H9 (cell line): ENCODE results near the gene TSGA10. TPM values are rescaled to one million over a fixed set of nuclear protein-coding genes. Genes with fewer than 3 reads are reported as not detected.

ENCODE experiments used
- DNase-seq: peaks from one replicate; pipeline ENCODE4 v3.0.0-alpha.2; 2017
- H2AFZ ChIP-seq: one replicate; pipeline ENCODE4 v1.6.1; 2013; ENCODE audit warnings: mild to moderate bottlenecking, low read length, control low read depth, moderate library complexity
- H2AK5ac ChIP-seq: 2 replicates; pipeline ENCODE4 v1.6.1; 2013; ENCODE audit warnings: low read length, control low read depth, mixed read lengths; ENCODE audit not compliant: insufficient read length
- H2BK120ac ChIP-seq: one replicate; pipeline ENCODE4 v1.6.1; 2013; ENCODE audit warnings: low read depth, mild to moderate bottlenecking, low read length, control low read depth, inconsistent platforms; ENCODE audit not compliant: poor library complexity, severe bottlenecking
- H2BK12ac ChIP-seq: 2 replicates; pipeline ENCODE4 v1.6.1; 2013; ENCODE audit warnings: low read length, control low read depth, mixed read lengths, low read depth; ENCODE audit not compliant: insufficient read length
- H2BK15ac ChIP-seq: 2 replicates; pipeline ENCODE4 v1.6.1; 2013; ENCODE audit warnings: low read depth, low read length, control low read depth
- H2BK20ac ChIP-seq: one replicate; pipeline ENCODE4 v1.6.1; 2013; ENCODE audit warnings: low read depth, mild to moderate bottlenecking, low read length, control low read depth, inconsistent platforms; ENCODE audit not compliant: poor library complexity, severe bottlenecking
- H2BK5ac ChIP-seq: 2 replicates; pipeline ENCODE4 v1.6.1; 2013; ENCODE audit warnings: low read length, control low read depth, mixed read lengths; ENCODE audit not compliant: insufficient read length
- H3K14ac ChIP-seq: 2 replicates; pipeline ENCODE4 v1.6.1; 2013; ENCODE audit warnings: low read length, control low read depth; ENCODE audit not compliant: insufficient read depth
- H3K18ac ChIP-seq: 2 replicates; pipeline ENCODE4 v1.6.1; 2013; ENCODE audit warnings: low read depth, mild to moderate bottlenecking, mixed read lengths, low read length, control low read depth; ENCODE audit not compliant: insufficient read length
- H3K23ac ChIP-seq: 2 replicates; pipeline ENCODE4 v1.6.1; 2013; ENCODE audit warnings: low read length, control low read depth, mixed read lengths, low read depth; ENCODE audit not compliant: insufficient read length
- H3K23me2 ChIP-seq: 2 replicates; pipeline ENCODE4 v1.6.1; 2013; ENCODE audit warnings: low read depth, mild to moderate bottlenecking, mixed read lengths, low read length, control low read depth; ENCODE audit not compliant: insufficient read length, poor library complexity, severe bottlenecking
- H3K27ac ChIP-seq: 2 replicates; pipeline ENCODE4 v1.5.1; 2013; ENCODE audit warnings: low read length, control low read depth, mixed read lengths, low read depth; ENCODE audit not compliant: insufficient read length
- H3K27me3 ChIP-seq: 2 replicates; pipeline ENCODE4 v1.6.1; 2013; ENCODE audit warnings: low read length, control low read depth, inconsistent platforms; ENCODE audit not compliant: insufficient read depth
- H3K4ac ChIP-seq: 2 replicates; pipeline ENCODE4 v1.6.1; 2013; ENCODE audit warnings: low read depth, mild to moderate bottlenecking, control low read depth, inconsistent platforms, low read length, moderate library complexity
- H3K4me1 ChIP-seq: 2 replicates; pipeline ENCODE4 v1.6.1; 2013; ENCODE audit warnings: low read length, control low read depth, inconsistent platforms; ENCODE audit not compliant: insufficient read depth
- H3K4me2 ChIP-seq: 2 replicates; pipeline ENCODE4 v1.6.1; 2013; ENCODE audit warnings: low read length, control low read depth, mixed read lengths; ENCODE audit not compliant: insufficient read length, insufficient read depth
- H3K56ac ChIP-seq: 2 replicates; pipeline ENCODE4 v1.6.1; 2013; ENCODE audit warnings: low read depth, mild to moderate bottlenecking, mixed read lengths, low read length, control low read depth; ENCODE audit not compliant: insufficient read length
- H3K79me1 ChIP-seq: 2 replicates; pipeline ENCODE4 v1.6.1; 2013; ENCODE audit warnings: low read depth, mild to moderate bottlenecking, moderate library complexity, low read length, control low read depth, inconsistent platforms; ENCODE audit not compliant: insufficient read depth, poor library complexity, severe bottlenecking
- H3K79me2 ChIP-seq: 2 replicates; pipeline ENCODE4 v1.6.1; 2013; ENCODE audit warnings: low read length, control low read depth, inconsistent platforms; ENCODE audit not compliant: insufficient read depth
- H3K9ac ChIP-seq: 2 replicates; pipeline ENCODE4 v1.6.1; 2013; ENCODE audit warnings: low read length, control low read depth, mixed read lengths; ENCODE audit not compliant: insufficient read length; ENCODE audit errors: extremely low read depth
- H3K9me3 ChIP-seq: one replicate; pipeline ENCODE4 v1.6.1; 2013; ENCODE audit warnings: low read depth, low read length, inconsistent platforms; ENCODE audit not compliant: control insufficient read depth
- H3T11ph ChIP-seq: one replicate; pipeline ENCODE4 v1.6.1; 2013; ENCODE audit warnings: mild to moderate bottlenecking, low read length, control low read depth, inconsistent platforms
- H4K20me1 ChIP-seq: one replicate; pipeline ENCODE4 v1.6.1; 2013; ENCODE audit not compliant: control insufficient read depth, insufficient read length, insufficient read depth
- H4K5ac ChIP-seq: 2 replicates; pipeline ENCODE4 v1.6.1; 2013; ENCODE audit warnings: low read depth, mild to moderate bottlenecking, mixed read lengths, low read length, control low read depth; ENCODE audit not compliant: insufficient read length
- H4K8ac ChIP-seq: replicated peaks from 2 replicates; pipeline ENCODE4 v1.6.1; 2013; ENCODE audit warnings: low read length, control low read depth, mixed read lengths, low read depth; ENCODE audit not compliant: insufficient read length
- H4K91ac ChIP-seq: 2 replicates; pipeline ENCODE4 v1.6.1; 2013; ENCODE audit warnings: low read depth, mild to moderate bottlenecking, moderate library complexity, mixed read lengths, low read length, control low read depth; ENCODE audit not compliant: insufficient read length
- H3K27ac Mint-ChIP-seq, 3 experiments: 2 replicates in 2 of 3; 3 replicates in 1 of 3; pipeline ENCODE4 v1.8.0; 2020 to 2021; ENCODE audit warnings: mixed read lengths in 3 of 3, mild to moderate bottlenecking in 1 of 3, moderate library complexity in 1 of 3
- H3K27me3 Mint-ChIP-seq: 2 replicates; pipeline ENCODE4 v1.8.0; 2021; ENCODE audit warnings: low read depth, mild to moderate bottlenecking, moderate library complexity, mixed read lengths
- H3K36me3 Mint-ChIP-seq, 3 experiments: 2 replicates in 2 of 3; 3 replicates in 1 of 3; pipeline ENCODE4 v1.8.0; 2020 to 2021; ENCODE audit warnings: low read depth in 3 of 3, mixed read lengths in 3 of 3; ENCODE audit not compliant: insufficient read depth in 1 of 3
- H3K4me1 Mint-ChIP-seq, 2 experiments: 2 replicates each; pipeline ENCODE4 v1.8.0; 2020; ENCODE audit warnings: mixed read lengths in 2 of 2
- H3K4me3 Mint-ChIP-seq, 2 experiments: 2 replicates in 1 of 2; 3 replicates in 1 of 2; pipeline ENCODE4 v1.8.0; 2020 to 2021; ENCODE audit warnings: mild to moderate bottlenecking in 2 of 2, mixed read lengths in 2 of 2, moderate library complexity in 1 of 2
- H3K9me3 Mint-ChIP-seq, 2 experiments: 2 replicates in 1 of 2; 3 replicates in 1 of 2; pipeline ENCODE4 v1.8.0; 2020; ENCODE audit warnings: mild to moderate bottlenecking in 2 of 2, mixed read lengths in 2 of 2, moderate library complexity in 1 of 2
- WGBS: extraction: QIAGEN DNeasy Blood & Tissue Kit; methylation state at CpG from one replicate; pipeline ENCODE4 v1.1.7; 2013; ENCODE audit warnings: missing lambda C conversion rate, low lambda C conversion rate, mixed read lengths; ENCODE audit not compliant: insufficient read length; ENCODE audit errors: extremely low coverage; 5-methylcytosine and 5-hydroxymethylcytosine counted together
- total RNA-seq: library from RNA; stranded (reverse); gene quantifications from 2 replicates; pipeline ENCODE4 v1.2.1, GENCODE V29; 2021
- TF ChIP-seq, protein P1 (sequence below): fragments of 200-600 bp; sonication (generic); conservative IDR thresholded peaks from 3 replicates; pipeline ENCODE4 v1.8.0; 2021; ENCODE audit warnings: antibody characterized with exemption, mild to moderate bottlenecking

The TSGA10 gene
- total RNA-seq, 1 experiment from 2014 or later = 6.3 TPM

DNA sequence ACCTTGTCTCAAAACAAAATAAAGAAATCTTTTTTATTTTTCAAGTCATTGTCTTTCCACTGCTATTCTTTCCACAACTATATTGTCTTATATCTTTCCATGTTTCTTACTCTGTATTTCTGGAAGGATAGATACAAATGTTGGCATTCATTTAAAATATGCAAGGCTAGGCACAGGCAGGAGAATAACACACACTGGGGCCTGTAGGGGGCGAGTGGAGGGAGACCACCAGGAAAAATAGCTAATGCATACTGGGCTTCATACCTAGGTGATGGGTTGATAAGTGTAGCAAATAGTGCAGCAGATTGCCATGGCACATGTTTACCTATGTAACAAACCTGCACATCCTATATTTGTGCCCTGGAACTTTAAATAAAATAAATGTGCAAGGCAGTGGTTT lies 35.8 kb upstream of the TSGA10 start:
- Histone ChIP-seq H4K5ac (no peak overlapping the region), H3K4me2 (no peak overlapping the region), H3K79me1 (no peaks in the 10 kb centered on the region), H3K27ac (no peak overlapping the region), H3K56ac (no peak overlapping the region), H3K23ac (no peak overlapping the region), H3K18ac (no peak overlapping the region), H3K79me2 (no peaks in the 10 kb centered on the region), H3K4ac (no peak overlapping the region), H3K27me3 (no peaks in the 10 kb centered on the region), H2BK20ac (no peak overlapping the region), H2BK15ac (no peak overlapping the region), H3K9me3 (no peaks in the 10 kb centered on the region), H2BK5ac (no peak overlapping the region), H3T11ph (no peak overlapping the region), H3K9ac (no peak overlapping the region), H3K4me1 (no peaks in the 10 kb centered on the region), H2AFZ (no peak overlapping the region), H3K23me2 (no peaks in the 10 kb centered on the region), H3K14ac (no peak overlapping the region), H4K20me1 (no peaks in the 10 kb centered on the region), H4K91ac (no peak overlapping the region), H4K8ac (no peak overlapping the region), H2BK12ac (no peak overlapping the region), H2BK120ac (no peak overlapping the region), H2AK5ac (no peak overlapping the region)
- no peak overlapping the region for H3K4me3 Mint-ChIP-seq
- no peaks in the 10 kb centered on the region for H3K27me3 Mint-ChIP-seq
- DNase-seq = no peak
- TF ChIP-seq, protein P1, sequence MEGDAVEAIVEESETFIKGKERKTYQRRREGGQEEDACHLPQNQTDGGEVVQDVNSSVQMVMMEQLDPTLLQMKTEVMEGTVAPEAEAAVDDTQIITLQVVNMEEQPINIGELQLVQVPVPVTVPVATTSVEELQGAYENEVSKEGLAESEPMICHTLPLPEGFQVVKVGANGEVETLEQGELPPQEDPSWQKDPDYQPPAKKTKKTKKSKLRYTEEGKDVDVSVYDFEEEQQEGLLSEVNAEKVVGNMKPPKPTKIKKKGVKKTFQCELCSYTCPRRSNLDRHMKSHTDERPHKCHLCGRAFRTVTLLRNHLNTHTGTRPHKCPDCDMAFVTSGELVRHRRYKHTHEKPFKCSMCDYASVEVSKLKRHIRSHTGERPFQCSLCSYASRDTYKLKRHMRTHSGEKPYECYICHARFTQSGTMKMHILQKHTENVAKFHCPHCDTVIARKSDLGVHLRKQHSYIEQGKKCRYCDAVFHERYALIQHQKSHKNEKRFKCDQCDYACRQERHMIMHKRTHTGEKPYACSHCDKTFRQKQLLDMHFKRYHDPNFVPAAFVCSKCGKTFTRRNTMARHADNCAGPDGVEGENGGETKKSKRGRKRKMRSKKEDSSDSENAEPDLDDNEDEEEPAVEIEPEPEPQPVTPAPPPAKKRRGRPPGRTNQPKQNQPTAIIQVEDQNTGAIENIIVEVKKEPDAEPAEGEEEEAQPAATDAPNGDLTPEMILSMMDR = peak; percentile 48; the same call in 2 of the 3 replicates
- no peaks in the 10 kb centered on the region for H3K4me1 Mint-ChIP-seq
- peaks cover 0 to 3% of the 10 kb centered on the region in 2 experiments; a peak in 2 of 5 replicates for H3K9me3 Mint-ChIP-seq
- H3K36me3 Mint-ChIP-seq = peaks cover 42 to 63% (median 59%) of the 10 kb centered on the region in 3 experiments
- no peak overlapping the region for H3K27ac Mint-ChIP-seq
- no CpG with 5 or more reads among the region's 1 CpG for WGBS
